NB4 (cell line): ENCODE data around the gene TRAPPC2.

Experiments used
- DNase-seq: peaks from one replicate; pipeline ENCODE4 v3.0.0; 2010; ENCODE audit warnings: low read depth
- H3K4me3 ChIP-seq: one replicate; pipeline ENCODE4 v1.5.1; 2011; ENCODE audit warnings: mild to moderate bottlenecking, low read depth, low read length, moderate library complexity
- MYC ChIP-seq: IDR thresholded peaks from 2 replicates; pipeline ENCODE4 v1.6.1; 2011; ENCODE audit warnings: low read depth, low read length
- POLR2A ChIP-seq: IDR thresholded peaks from 2 replicates; pipeline ENCODE4 v1.6.1; 2011; ENCODE audit warnings: mild to moderate bottlenecking; ENCODE audit not compliant: insufficient read length; ENCODE audit errors: extremely low read depth
- TF ChIP-seq, protein P1 (sequence below): IDR thresholded peaks from 2 replicates; pipeline ENCODE4 v1.6.1; 2011; ENCODE audit warnings: low read depth, low read length
- TF ChIP-seq, protein P2 (sequence below): IDR thresholded peaks from one replicate; pipeline ENCODE4 v1.5.1; 2012; ENCODE audit warnings: low read depth, low read length

Gene TRAPPC2

DNA sequence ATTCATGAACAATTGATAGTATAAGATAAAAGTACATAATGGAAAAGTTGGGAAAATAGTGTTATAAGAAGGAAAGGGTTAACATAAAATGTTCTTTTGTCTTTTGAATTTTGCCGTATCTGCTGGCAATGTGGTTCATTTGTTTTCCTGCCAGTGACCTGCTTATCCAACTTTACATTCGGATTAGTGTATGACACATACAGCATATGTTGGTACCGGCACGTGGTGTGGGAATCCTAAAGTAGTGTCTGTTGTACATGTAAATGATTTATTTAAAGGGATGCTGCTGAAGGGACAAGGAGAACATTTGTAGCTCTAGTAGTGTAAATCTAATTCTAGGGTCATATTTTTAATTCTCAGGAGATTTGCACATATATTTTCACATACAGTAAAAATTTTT lies 34.0 kb downstream of the TRAPPC2 start:
- no peak for DNase-seq
- TF ChIP-seq, protein P1, sequence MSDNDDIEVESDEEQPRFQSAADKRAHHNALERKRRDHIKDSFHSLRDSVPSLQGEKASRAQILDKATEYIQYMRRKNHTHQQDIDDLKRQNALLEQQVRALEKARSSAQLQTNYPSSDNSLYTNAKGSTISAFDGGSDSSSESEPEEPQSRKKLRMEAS: no peak
- TF ChIP-seq POLR2A (no peak), MYC (no peak)
- TF ChIP-seq, protein P2, sequence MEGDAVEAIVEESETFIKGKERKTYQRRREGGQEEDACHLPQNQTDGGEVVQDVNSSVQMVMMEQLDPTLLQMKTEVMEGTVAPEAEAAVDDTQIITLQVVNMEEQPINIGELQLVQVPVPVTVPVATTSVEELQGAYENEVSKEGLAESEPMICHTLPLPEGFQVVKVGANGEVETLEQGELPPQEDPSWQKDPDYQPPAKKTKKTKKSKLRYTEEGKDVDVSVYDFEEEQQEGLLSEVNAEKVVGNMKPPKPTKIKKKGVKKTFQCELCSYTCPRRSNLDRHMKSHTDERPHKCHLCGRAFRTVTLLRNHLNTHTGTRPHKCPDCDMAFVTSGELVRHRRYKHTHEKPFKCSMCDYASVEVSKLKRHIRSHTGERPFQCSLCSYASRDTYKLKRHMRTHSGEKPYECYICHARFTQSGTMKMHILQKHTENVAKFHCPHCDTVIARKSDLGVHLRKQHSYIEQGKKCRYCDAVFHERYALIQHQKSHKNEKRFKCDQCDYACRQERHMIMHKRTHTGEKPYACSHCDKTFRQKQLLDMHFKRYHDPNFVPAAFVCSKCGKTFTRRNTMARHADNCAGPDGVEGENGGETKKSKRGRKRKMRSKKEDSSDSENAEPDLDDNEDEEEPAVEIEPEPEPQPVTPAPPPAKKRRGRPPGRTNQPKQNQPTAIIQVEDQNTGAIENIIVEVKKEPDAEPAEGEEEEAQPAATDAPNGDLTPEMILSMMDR: no peak
- no peak overlapping the region for H3K4me3 ChIP-seq

DNA sequence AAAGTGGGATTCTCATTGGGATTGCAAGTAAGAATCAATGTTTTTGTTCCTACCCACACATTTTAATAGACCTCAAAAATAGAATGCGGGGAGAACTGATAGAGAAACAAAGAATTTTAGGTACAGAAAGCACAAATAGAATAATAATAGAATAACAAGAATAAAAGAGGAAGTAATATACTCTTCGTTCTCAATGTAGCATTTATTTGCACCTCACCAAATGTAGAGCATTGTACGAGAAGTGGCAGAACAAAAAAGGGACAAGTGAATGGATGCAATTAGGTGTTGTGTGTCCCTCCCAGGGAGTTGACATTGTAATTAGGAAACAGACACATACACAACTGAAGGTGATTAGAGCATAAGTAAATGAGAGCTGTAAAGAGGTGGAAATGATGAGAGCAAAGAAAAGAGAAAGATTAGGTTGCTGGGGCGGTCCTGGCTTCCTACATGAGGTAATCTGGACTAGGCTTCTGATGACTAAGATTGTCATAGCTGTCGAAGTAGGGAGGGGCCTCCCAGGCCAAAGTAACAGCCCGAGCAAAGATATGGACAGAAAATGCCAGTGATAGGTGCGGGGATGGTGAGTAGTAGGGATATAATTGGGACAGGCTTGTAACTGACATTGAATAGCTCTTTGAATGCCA lies 35.1 kb downstream of the TRAPPC2 start:
- no peak overlapping the region for H3K4me3 ChIP-seq
- no peak for TF ChIP-seq MYC
- TF ChIP-seq, protein P2: no peak
- TF ChIP-seq, protein P1: no peak
- no peak for TF ChIP-seq POLR2A
- no peak for DNase-seq

DNA sequence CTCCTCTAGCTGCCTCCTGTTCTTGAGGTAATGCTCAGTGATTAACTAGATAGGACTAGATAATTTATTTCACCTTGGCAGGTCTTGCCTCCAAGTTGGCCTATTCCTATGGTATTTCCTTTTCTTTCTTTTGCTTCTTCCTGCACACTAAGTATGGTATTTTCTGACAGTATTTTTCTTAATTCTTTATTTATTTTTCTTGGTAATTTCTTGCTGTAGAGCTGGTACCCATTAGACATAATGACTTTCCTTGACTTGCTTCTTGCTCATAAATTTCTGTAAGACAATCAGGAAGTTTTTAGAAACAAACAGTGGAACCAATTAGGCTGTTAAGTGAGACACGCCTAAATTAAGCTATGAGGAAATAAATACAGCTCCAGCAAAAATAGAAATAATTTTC lies 36.0 kb downstream of the TRAPPC2 start:
- no peak for TF ChIP-seq MYC
- TF ChIP-seq POLR2A: no peak
- H3K4me3 ChIP-seq: no peak overlapping the region
- no peak for DNase-seq

GRCh38 chrX:13697976-13698375 lies 36.4 kb downstream of the TRAPPC2 start:
- TF ChIP-seq MYC (no peak), POLR2A (no peak)
- TF ChIP-seq, protein P1: no peak
- TF ChIP-seq, protein P2: no peak
- no peak overlapping the region for H3K4me3 ChIP-seq
- no peak for DNase-seq

DNA sequence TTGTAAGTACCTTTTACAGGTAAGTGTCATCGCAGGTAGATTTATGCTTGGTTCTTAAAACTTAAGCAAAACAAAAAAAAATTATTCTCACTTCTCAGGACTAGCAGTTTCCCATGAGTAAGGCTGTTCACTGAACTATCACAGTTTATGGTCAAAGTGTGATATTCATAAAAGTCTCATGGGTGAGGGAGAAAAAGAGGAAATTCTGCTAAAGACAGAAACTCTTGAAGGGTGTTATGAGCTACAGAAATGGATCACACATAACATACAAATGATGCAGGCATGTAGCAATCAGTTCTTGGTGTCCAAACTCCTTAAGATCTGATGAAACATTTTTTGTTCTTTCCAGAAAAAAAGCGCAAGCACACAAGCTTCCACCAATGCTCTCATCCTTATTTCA lies 37.0 kb downstream of the TRAPPC2 start:
- no peak for TF ChIP-seq MYC
- no peak for TF ChIP-seq POLR2A
- TF ChIP-seq, protein P1: no peak
- TF ChIP-seq, protein P2: no peak
- DNase-seq: peak; percentile 49
- no peak overlapping the region for H3K4me3 ChIP-seq

- peak; percentile 20 for DNase-seq
- no peak overlapping the region for H3K4me3 ChIP-seq
- TF ChIP-seq POLR2A (no peak), MYC (no peak)
- TF ChIP-seq, protein P2: no peak
- TF ChIP-seq, protein P1: no peak
Measured at GRCh38 chrX:13695601-13696115, 38.8 kb downstream of the TRAPPC2 start.
